GM12873 (cell line): ENCODE results near the gene PAK1.

Experiments used
- CTCF ChIP-seq: IDR thresholded peaks from 2 replicates; pipeline ENCODE4 v1.5.1; 2012; ENCODE audit warnings: low read depth, mild to moderate bottlenecking, moderate library complexity, low read length, control low read depth; ENCODE audit not compliant: insufficient read depth; ENCODE audit errors: missing control alignments

Gene PAK1

GRCh38 chr11:77473801-77474683 lies at the start of gene PAK1:
PAK1 (minus strand) TSS chr11:77474094; CDS start chr11:77392520, 81,574 bp downstream.
- TF ChIP-seq CTCF = peak; percentile 47

DNA sequence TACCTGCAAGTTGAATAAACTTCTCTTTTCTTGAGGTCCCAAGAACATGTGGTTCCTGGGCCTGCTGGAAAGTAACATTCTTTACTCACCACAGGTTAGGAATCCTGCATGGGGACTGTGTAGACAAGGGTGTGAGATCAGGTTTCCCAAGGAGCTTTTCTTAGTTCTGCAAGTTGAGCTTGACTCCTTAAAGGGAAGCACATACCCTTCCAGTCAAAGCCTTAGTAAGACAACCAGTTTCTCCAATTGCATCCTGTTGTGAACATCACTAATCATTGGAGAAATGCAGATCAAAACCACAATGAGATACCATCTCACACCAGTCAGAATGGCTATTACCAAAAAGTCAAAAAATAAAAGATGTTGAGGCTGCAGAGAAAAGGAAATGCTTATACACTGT lies 48.3 kb upstream of the PAK1 start:
- TF ChIP-seq CTCF = no peak

DNA sequence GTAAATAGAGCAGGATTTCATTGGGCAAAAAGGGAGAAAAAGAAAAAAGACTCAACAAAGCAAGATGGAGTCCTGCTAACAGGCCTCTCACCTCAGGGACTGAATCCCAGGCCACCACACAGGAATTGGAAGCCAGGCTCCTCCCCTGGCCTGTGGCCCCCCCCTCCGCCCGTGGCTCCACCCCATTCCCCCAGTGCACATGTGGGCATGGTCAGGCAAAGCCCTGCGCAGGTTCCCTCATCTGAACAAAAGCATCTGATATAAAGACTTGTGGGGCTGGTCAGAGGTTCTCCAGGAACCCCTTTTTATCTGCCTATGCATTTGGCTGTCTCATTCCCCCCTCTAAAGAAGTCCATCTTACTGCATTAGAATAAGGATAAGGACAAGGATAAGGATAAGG lies 46.0 kb upstream of the PAK1 start:
- TF ChIP-seq CTCF = no peak

- no peak for TF ChIP-seq CTCF
These were observed 44.6 kb upstream of the PAK1 start for GRCh38 chr11:77518471-77518870.

DNA sequence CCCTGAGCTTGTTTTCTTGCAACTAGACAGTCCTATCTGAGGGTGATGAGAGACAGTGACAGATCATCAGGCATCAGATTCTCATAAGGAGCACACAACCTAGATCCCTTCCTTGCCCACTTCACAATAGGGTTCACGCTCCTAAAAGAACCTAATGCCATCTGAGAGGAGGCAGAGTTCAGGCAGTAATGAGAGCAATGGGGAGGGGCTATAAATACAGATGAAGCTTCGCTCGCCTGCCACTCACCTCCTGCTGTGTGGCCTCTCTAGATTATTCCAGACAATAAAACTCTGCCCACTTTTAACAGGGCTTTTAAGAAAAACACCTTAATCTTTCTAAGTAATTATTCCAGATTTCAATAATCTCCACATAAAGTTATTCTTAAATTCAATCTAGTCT lies 43.9 kb upstream of the PAK1 start:
- no peak for TF ChIP-seq CTCF

- no peak for TF ChIP-seq CTCF
These were observed 43.3 kb upstream of the PAK1 start for GRCh38 chr11:77517226-77517625.

- no peak for TF ChIP-seq CTCF
These were observed 41.6 kb upstream of the PAK1 start for GRCh38 chr11:77515483-77515882.
